BE2C (cell line): ENCODE data around the gene WLS.

ENCODE experiments used
- DNase-seq: peaks from one replicate; pipeline ENCODE4 v3.0.0-alpha.2; 2020
- H3K27me3 ChIP-seq: fragments of 250-450 bp; sonication (Bioruptor Pico); 2 replicates; pipeline ENCODE4 v1.5.1; 2020; ENCODE audit warnings: mild to moderate bottlenecking
- H3K36me3 ChIP-seq: fragments of 250-450 bp; sonication (Bioruptor Pico); 2 replicates; pipeline ENCODE4 v1.5.1; 2020; ENCODE audit warnings: mild to moderate bottlenecking
- H3K4me1 ChIP-seq: fragments of 250-450 bp; sonication (Bioruptor Pico); 2 replicates; pipeline ENCODE4 v1.5.1; 2020
- H3K4me3 ChIP-seq: 2 replicates; pipeline ENCODE4 v1.5.1; 2011; ENCODE audit warnings: low read depth, low read length
- H3K9me3 ChIP-seq: fragments of 250-450 bp; sonication (Bioruptor Pico); 2 replicates; pipeline ENCODE4 v1.5.1; 2020
- TF ChIP-seq, protein P1 (sequence below): IDR thresholded peaks from 2 replicates; pipeline ENCODE4 v1.5.1; 2012; ENCODE audit warnings: mild to moderate bottlenecking, low read depth, low read length

Gene WLS

DNA sequence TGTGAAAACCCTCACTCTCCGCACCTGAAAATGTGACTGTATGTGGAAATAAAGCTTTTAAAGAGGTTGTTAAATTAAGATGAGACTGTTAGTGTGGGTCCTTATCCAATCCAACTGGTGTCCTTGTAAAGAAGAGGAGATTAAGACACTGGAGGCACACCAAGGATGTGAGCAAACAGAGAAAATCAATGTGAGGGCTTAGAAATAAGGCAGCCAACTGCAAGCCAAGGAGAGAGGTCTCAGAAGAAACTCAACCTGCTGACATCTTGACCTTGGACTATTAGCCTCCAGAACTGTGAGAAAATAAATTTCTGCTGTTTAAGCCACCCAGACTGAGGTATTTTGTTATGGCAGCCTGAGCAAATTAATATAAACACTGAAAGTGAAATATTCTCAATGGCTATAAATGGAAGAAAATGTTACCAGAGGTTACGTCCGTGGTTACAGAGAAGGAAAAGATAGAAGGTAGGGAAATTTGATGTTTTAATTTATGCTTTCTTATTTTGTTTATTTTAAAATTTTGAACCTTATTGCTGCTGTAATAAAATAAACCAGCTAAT lies 22.4 kb upstream of the WLS start:
- no peak for DNase-seq
- no peaks in the 10 kb centered on the region for H3K4me1 ChIP-seq
- no peak overlapping the region for H3K4me3 ChIP-seq
- no peaks in the 10 kb centered on the region for H3K9me3 ChIP-seq
- TF ChIP-seq, protein P1, sequence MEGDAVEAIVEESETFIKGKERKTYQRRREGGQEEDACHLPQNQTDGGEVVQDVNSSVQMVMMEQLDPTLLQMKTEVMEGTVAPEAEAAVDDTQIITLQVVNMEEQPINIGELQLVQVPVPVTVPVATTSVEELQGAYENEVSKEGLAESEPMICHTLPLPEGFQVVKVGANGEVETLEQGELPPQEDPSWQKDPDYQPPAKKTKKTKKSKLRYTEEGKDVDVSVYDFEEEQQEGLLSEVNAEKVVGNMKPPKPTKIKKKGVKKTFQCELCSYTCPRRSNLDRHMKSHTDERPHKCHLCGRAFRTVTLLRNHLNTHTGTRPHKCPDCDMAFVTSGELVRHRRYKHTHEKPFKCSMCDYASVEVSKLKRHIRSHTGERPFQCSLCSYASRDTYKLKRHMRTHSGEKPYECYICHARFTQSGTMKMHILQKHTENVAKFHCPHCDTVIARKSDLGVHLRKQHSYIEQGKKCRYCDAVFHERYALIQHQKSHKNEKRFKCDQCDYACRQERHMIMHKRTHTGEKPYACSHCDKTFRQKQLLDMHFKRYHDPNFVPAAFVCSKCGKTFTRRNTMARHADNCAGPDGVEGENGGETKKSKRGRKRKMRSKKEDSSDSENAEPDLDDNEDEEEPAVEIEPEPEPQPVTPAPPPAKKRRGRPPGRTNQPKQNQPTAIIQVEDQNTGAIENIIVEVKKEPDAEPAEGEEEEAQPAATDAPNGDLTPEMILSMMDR, result no peak
- H3K27me3 ChIP-seq, result no peaks in the 10 kb centered on the region
- H3K36me3 ChIP-seq, result no peaks in the 10 kb centered on the region

DNA sequence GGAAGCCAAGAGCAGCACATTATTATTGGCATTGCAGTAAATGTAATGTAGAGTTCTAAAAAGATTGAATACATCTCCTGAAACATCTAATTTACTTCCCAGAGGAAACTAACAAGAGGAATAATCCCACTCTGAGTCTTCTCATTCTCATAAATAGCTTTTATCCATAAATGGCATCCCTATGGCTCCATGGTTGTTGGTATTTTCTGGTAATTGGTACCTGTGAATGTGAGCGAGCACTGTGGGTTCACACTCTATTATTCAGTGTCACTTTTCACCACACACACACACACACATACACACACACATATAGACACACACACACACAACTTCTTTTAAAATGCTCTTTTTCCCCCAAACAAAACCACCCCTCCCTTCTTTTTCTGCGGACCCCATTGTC lies 4.7 kb upstream of the WLS start:
- no peak for DNase-seq
- Histone ChIP-seq H3K9me3 (no peaks in the 10 kb centered on the region), H3K4me1 (no peaks in the 10 kb centered on the region), H3K27me3 (no peaks in the 10 kb centered on the region), H3K36me3 (no peaks in the 10 kb centered on the region), H3K4me3 (no peak overlapping the region)
- TF ChIP-seq, protein P1, result no peak

DNA sequence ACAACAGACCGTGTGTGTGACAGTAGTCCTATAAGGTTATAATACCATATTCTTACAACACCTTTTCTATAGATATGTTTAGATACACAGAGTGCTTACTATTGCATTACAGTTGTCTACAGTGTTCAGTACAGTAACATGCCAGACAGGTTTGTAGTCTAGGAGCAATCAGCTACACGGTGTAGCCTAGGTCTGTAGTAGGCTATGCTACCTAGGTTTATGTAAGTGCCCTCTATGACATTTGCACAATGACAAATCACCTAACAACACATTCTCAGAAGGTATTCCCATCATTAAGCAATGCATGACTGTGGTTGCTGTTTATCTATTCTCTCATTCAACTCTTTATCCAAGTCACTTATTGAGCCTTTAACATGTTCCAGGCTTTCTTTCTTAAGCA lies 1.8 kb upstream of the WLS start:
- DNase-seq, result no peak
- Histone ChIP-seq H3K36me3 (no peaks in the 10 kb centered on the region), H3K4me3 (no peak overlapping the region), H3K4me1 (no peaks in the 10 kb centered on the region), H3K9me3 (no peaks in the 10 kb centered on the region), H3K27me3 (no peaks in the 10 kb centered on the region)
- TF ChIP-seq, protein P1, result no peak

DNA sequence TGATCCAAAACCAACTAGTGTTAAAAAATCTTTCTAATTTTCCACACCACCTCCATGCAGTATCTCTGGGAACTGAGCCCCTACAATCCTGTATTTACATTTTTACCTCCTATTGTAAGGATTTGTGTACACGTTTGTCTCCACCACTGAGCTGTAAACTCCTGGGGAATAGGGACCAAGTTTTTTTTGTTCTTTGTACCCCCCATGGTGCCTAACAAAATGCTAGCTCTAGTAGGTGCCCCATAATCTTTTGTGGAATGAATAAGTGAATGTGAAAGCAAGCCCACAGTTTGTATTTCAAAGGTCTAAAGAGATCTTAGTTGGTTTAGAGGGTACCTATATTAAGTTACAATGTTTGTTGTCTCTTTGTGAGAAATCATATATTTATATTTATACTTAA lies 879 bp upstream of the WLS start:
- TF ChIP-seq, protein P1, result no peak
- Histone ChIP-seq H3K9me3 (no peaks in the 10 kb centered on the region), H3K4me1 (no peaks in the 10 kb centered on the region), H3K36me3 (no peaks in the 10 kb centered on the region), H3K27me3 (no peaks in the 10 kb centered on the region), H3K4me3 (no peak overlapping the region; the same call in 1 of the 2 replicates)
- DNase-seq, result no peak

DNA sequence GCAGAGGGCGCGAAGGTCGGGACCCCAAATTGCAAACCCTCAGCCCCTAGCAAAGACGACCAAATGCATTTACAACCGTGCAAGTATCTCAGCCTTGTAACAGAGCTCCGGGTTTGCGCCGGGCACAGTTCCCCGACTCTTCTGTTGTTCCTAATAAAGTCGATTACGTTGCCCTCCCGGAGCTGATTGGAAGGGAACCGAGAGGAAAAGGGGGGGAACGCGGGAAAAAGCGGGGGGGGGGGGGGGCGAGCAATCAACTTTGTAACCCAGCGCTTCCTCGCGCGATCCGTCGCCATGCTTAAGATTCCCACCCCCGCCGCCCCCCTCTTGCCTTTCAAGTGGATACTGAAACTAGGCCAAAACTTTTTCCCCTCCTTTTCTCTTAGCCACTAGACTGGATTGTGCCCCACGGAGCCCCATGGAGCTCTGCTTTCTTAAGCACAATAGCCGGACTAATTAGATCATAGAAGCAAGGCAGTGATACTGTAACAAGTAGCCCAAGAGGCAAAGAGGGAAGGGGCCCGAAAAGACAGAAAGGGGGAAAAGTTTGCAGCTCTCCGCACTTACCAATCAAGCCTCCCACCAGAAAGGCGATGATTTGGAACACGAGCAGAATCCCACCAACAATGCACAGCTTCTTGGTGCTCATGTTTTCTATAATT lies 565 bp downstream of the WLS start:
- Histone ChIP-seq H3K4me3 (peak overlapping the region; percentile 84), H3K27me3 (no peaks in the 10 kb centered on the region), H3K9me3 (no peaks in the 10 kb centered on the region), H3K36me3 (no peaks in the 10 kb centered on the region), H3K4me1 (no peaks in the 10 kb centered on the region)
- peak; percentile 35 for DNase-seq
- TF ChIP-seq, protein P1, result no peak

DNA sequence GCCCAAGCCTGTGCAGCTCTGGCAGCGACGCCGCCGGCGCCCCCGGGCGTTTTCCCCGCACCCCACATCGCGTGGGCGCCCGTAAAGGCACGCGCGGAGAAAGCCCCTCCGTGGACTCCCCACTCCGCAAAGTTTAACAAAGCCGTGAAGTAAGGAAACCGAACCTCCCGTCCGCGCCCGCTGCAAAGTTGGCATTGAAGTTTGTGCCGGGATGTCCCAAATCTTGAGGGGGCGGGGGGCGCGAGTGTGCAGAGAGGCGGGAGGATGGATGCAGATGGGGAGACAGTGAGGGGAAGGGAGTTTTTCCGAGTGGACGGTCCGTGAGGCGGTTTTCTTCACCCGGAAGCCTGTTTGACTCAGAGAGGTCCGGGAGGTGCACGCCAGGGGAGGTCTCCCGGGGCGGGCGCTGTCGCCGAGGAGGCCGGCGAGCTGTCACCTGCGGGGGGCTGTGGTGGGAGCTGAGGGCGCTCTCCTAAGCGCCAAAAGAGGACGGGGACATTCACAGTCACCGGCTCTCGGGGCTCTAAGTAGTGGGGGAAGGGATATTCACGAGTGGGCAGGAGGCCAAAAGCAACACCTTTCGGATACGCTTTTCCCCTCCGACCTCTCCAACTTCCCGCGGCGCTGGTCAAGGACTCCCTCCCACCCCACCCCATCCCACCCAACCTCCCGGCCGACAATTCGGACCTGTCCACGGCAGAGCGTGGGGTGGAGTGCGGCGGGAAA lies 1.3 kb downstream of the WLS start:
- no peaks in the 10 kb centered on the region for H3K27me3 ChIP-seq
- H3K9me3 ChIP-seq, result no peaks in the 10 kb centered on the region
- TF ChIP-seq, protein P1, result no peak
- peak overlapping the region; percentile 84 for H3K4me3 ChIP-seq
- DNase-seq, result peak; percentile 8
- no peaks in the 10 kb centered on the region for H3K4me1 ChIP-seq
- H3K36me3 ChIP-seq, result no peaks in the 10 kb centered on the region
